Panc1 (cell line): Measurements from ENCODE around the gene VPS13A.

ENCODE experiments used
- POLR2AphosphoS5 ChIP-seq: IDR thresholded peaks from 2 replicates; pipeline ENCODE4 v1.6.1; 2012; ENCODE audit warnings: mild to moderate bottlenecking, low read depth, low read length, moderate library complexity
- TCF7L2 ChIP-seq: IDR thresholded peaks from 2 replicates; pipeline ENCODE4 v1.6.1; 2011; ENCODE audit warnings: mild to moderate bottlenecking, low read depth, low read length, inconsistent platforms
- TF ChIP-seq, protein P1 (sequence below): fragments of 450-650 bp; IDR thresholded peaks from 2 replicates; pipeline ENCODE4 v1.5.1; 2017; ENCODE audit warnings: mild to moderate bottlenecking
- TF ChIP-seq, protein P2 (sequence below), 2 experiments: IDR thresholded peaks; 2 replicates each; pipeline ENCODE4 v1.6.1; 2011 to 2012; ENCODE audit warnings: low read depth in 2 of 2, control low read depth in 1 of 2, low read length in 1 of 2, mild to moderate bottlenecking in 1 of 2, moderate library complexity in 1 of 2; ENCODE audit not compliant: insufficient read depth in 1 of 2

DNA sequence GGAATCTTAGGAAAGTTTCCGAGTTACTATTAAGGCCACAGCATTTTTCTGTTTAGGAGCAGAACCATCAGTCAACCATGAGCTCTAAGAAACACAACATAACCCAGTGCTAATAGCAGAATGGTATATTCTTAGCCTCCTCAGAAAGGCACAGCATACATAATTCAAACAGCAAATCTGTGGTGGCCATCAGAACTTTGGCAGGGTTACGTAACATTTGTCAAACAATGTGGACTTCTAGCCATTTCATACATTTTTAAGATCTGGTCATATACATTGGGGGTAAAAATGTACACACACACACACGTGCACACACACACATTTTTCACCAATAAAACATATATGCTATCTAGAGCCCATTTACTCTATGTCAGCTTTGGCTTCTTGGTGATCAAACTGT, 245.6 kb downstream of the VPS13A start:
- TF ChIP-seq POLR2AphosphoS5 (no peak), TCF7L2 (no peak)
- TF ChIP-seq, protein P1, sequence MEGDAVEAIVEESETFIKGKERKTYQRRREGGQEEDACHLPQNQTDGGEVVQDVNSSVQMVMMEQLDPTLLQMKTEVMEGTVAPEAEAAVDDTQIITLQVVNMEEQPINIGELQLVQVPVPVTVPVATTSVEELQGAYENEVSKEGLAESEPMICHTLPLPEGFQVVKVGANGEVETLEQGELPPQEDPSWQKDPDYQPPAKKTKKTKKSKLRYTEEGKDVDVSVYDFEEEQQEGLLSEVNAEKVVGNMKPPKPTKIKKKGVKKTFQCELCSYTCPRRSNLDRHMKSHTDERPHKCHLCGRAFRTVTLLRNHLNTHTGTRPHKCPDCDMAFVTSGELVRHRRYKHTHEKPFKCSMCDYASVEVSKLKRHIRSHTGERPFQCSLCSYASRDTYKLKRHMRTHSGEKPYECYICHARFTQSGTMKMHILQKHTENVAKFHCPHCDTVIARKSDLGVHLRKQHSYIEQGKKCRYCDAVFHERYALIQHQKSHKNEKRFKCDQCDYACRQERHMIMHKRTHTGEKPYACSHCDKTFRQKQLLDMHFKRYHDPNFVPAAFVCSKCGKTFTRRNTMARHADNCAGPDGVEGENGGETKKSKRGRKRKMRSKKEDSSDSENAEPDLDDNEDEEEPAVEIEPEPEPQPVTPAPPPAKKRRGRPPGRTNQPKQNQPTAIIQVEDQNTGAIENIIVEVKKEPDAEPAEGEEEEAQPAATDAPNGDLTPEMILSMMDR, result no peak
- TF ChIP-seq, protein P2, sequence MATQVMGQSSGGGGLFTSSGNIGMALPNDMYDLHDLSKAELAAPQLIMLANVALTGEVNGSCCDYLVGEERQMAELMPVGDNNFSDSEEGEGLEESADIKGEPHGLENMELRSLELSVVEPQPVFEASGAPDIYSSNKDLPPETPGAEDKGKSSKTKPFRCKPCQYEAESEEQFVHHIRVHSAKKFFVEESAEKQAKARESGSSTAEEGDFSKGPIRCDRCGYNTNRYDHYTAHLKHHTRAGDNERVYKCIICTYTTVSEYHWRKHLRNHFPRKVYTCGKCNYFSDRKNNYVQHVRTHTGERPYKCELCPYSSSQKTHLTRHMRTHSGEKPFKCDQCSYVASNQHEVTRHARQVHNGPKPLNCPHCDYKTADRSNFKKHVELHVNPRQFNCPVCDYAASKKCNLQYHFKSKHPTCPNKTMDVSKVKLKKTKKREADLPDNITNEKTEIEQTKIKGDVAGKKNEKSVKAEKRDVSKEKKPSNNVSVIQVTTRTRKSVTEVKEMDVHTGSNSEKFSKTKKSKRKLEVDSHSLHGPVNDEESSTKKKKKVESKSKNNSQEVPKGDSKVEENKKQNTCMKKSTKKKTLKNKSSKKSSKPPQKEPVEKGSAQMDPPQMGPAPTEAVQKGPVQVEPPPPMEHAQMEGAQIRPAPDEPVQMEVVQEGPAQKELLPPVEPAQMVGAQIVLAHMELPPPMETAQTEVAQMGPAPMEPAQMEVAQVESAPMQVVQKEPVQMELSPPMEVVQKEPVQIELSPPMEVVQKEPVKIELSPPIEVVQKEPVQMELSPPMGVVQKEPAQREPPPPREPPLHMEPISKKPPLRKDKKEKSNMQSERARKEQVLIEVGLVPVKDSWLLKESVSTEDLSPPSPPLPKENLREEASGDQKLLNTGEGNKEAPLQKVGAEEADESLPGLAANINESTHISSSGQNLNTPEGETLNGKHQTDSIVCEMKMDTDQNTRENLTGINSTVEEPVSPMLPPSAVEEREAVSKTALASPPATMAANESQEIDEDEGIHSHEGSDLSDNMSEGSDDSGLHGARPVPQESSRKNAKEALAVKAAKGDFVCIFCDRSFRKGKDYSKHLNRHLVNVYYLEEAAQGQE (IDR thresholded peaks at IDR 0.05; ENCODE audit: insufficient read depth in 1 of 2, low read depth in 2 of 2, low read length in 1 of 2), result no peak
